Heart right ventricle (tissue), 16 donors: ENCODE measurements around the gene SERTAD4. TPM values are rescaled to one million over a fixed set of nuclear protein-coding genes. Genes with fewer than 3 reads are reported as not detected.

Source experiments
- ATAC-seq, 8 donors: fragments of 200-7000 bp; cut with Tn5 transposase; one replicate each; pipeline ENCODE4 v1.9.1; 2020; ENCODE audit warnings: mild to moderate bottlenecking in 8 of 8, moderate library complexity in 8 of 8, moderate number of reproducible peaks in 1 of 8
- DNase-seq, 2 donors: peaks; one replicate each; pipeline ENCODE4 v3.0.0-alpha.2; 2020
- H3K27ac ChIP-seq, 10 donors: fragments of 200-600 bp; sonication (generic) in 2 of 10; one replicate each; pipeline versions ENCODE4 v1.5.0 to v1.8.0; 2020 to 2022; ENCODE audit warnings: mild to moderate bottlenecking in 3 of 10
- H3K27me3 ChIP-seq, 7 donors: fragments of 200-600 bp; one replicate each; pipeline ENCODE4 v1.8.0; 2021 to 2022; ENCODE audit warnings: mild to moderate bottlenecking in 2 of 7
- H3K36me3 ChIP-seq, 9 donors: fragments of 200-600 bp; sonication (generic) in 1 of 9; one replicate each; pipeline versions ENCODE4 v1.5.0 to v1.8.0; 2020 to 2022; ENCODE audit warnings: mild to moderate bottlenecking in 2 of 9
- H3K4me1 ChIP-seq, 9 donors: fragments of 200-600 bp; sonication (generic) in 1 of 9; one replicate each; pipeline versions ENCODE4 v1.5.0 to v1.8.0; 2020 to 2022; ENCODE audit warnings: mild to moderate bottlenecking in 4 of 9
- H3K4me3 ChIP-seq, 10 donors: fragments of 200-600 bp; sonication (generic) in 2 of 10; one replicate each; pipeline versions ENCODE4 v1.5.0 to v1.8.0; 2020 to 2022; ENCODE audit warnings: mild to moderate bottlenecking in 7 of 10, moderate library complexity in 2 of 10
- H3K9me3 ChIP-seq, 11 donors: fragments of 200-600 bp in 10 of 11; sonication (generic) in 2 of 11; one replicate each; pipeline versions ENCODE4 v1.5.0 to v1.8.0; 2013 to 2022; ENCODE audit warnings: mild to moderate bottlenecking in 2 of 11, control low read depth in 1 of 11, moderate library complexity in 1 of 11
- CTCF ChIP-seq, 9 donors: fragments of 200-600 bp; sonication (generic) in 2 of 9; IDR thresholded peaks; one replicate each; pipeline versions ENCODE4 v1.5.0 to v1.8.0; 2021 to 2022; ENCODE audit warnings: antibody characterized with exemption in 9 of 9, mild to moderate bottlenecking in 5 of 9, moderate library complexity in 1 of 9
- WGBS, 2 donors: extraction: QIAGEN DNeasy Blood & Tissue Kit; methylation state at CpG; one replicate each; pipeline ENCODE4 v1.1.7; 2013; ENCODE audit warnings: inconsistent platforms in 1 of 2; 5-methylcytosine and 5-hydroxymethylcytosine counted together
- intact Hi-C, 10 donors: fragments of 100-400 bp; cut with DNase I; formaldehyde crosslinking; loops; one replicate each; pipeline versions ENCODE4 v1.11.1 to v1.14.2; 2022
- polyA plus RNA-seq, 2 donors: library from polyadenylated mRNA; stranded (reverse); fragments of 200-250 nt; gene quantifications; one replicate each; pipeline ENCODE4 v1.2.3, GENCODE V29; 2013
- total RNA-seq, 10 donors: library from RNA; stranded (reverse); fragmentation: NEBNext Ultra II Directional in 3 of 10; extraction: Animal tissue kit (Norgen Biotek cat#: 25700) in 3 of 10; gene quantifications; one replicate each; pipeline versions ENCODE4 v1.2.1 to v1.2.4, GENCODE V29; 2021 to 2023
- donor health status: Arrhythmogenic right ventricular cardiomyopathy.
- donor health status: ischemic (EF 13 %, LVEDD 7.1; RV severe dilation, severe dysfunction).
- donor health status: healthy with polysubstance abuse.
- donor health status: DM: no; HTN: yes; CAD: no.
- donor health status: DM: no; HTN: no; CAD: no.
- donor health status: ischemic (EF 25% LVEDD 6.9; RV normal size, moderate dysfunction).
- donor health status: ischemic (EF 25% LVEDD 5.7; RV mildly dilated, moderate dysfunction).
- donor health status: healthy.
- donor health status: DM: yes; HTN: yes; CAD: no.
- donor health status: Ischemic cardiomyopathy.
- donor health status: ischemic (EF 35%, LVEDD 5.7; RV mildly dilated, moderate dysfunction).
- donor health status: nonischemic (EF 11% LVEDD 7.7; RV severe dilation, severe dysfunction).
- donor health status: DM: yes; HTN: yes; CAD: no.
- donor health status: PGD.
- donor health status: ischemic (EF 29% LVEDD 5.4; RV normal size, mild dysfunction).
- donor health status: nonischemic (EF 23%, LVEDD 6.1; RV moderate dilation, normal function).

The SERTAD4 gene
- total and polyA plus RNA-seq, 12 donors: 1.5 to 5.4 (median 2.4) TPM

- Histone ChIP-seq H3K27ac (no peak overlapping the region), H3K9me3 (no peaks in the 10 kb centered on the region), H3K4me1 (peaks cover 0 to 13% (median 0%) of the 10 kb centered on the region in 9 donors), H3K27me3 (peaks cover 0 to 13% (median 3%) of the 10 kb centered on the region in 7 donors), H3K4me3 (no peak overlapping the region), H3K36me3 (peaks cover 0 to 13% (median 0%) of the 10 kb centered on the region in 9 donors)
- 91% methylated on average over 6 of the region's 6 CpGs for WGBS, 2 donors
- DNase-seq (no peak), ATAC-seq (no peak)
- no peak for TF ChIP-seq CTCF (IDR thresholded peaks at IDR 0.05)
- intact Hi-C loops: no loop called here
Observed at GRCh38 chr1:210244746-210245367, 12.3 kb downstream of the SERTAD4 start.

GRCh38 chr1:210246447-210246846 lies 13.9 kb downstream of the SERTAD4 start:
- Histone ChIP-seq H3K9me3 (no peaks in the 10 kb centered on the region), H3K36me3 (peaks cover 0 to 10% (median 0%) of the 10 kb centered on the region in 9 donors), H3K27me3 (peaks cover 0 to 19% (median 6%) of the 10 kb centered on the region in 7 donors), H3K4me3 (no peak overlapping the region), H3K4me1 (peaks cover 0 to 17% (median 9%) of the 10 kb centered on the region in 9 donors), H3K27ac (no peak overlapping the region)
- WGBS, 2 donors: 68 to 71% methylated on average over 6 of the region's 6 CpGs
- no peak for ATAC-seq
- DNase-seq: no peak
- no peak for TF ChIP-seq CTCF (IDR thresholded peaks at IDR 0.05)
- intact Hi-C loops: no loop called here

GRCh38 chr1:210248341-210248740 lies 15.7 kb downstream of the SERTAD4 start:
- intact Hi-C loops: no loop called here
- no peak overlapping the region for H3K4me3 ChIP-seq
- TF ChIP-seq CTCF (IDR thresholded peaks at IDR 0.05): no peak
- DNase-seq (no peak), ATAC-seq (no peak)
- H3K36me3 ChIP-seq: no peaks in the 10 kb centered on the region
- H3K9me3 ChIP-seq: no peaks in the 10 kb centered on the region
- no peak overlapping the region for H3K27ac ChIP-seq
- H3K27me3 ChIP-seq: peaks cover 0 to 38% (median 21%) of the 10 kb centered on the region in 7 donors
- H3K4me1 ChIP-seq: peaks cover 0 to 33% (median 22%) of the 10 kb centered on the region in 9 donors
- WGBS, 2 donors: 91 to 96% methylated on average over 4 of the region's 4 CpGs

DNA sequence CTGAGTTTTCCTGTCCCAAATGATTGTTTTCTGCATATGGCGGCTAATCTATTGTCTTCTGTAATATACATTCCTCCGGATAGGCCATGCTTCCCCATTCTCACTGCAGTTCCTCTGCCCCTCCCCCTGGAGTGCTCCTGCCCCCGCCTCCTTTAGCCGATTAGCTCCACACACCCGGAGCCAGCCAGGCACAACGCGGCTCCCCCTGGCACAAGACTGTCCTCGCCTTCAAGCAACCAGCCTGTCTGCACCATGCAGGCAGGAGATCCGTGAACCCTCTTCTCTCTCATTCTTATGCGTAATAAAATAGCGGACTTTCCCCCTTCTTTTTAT lies 18.0 kb downstream of the SERTAD4 start:
- Histone ChIP-seq H3K27me3 (peaks cover 0 to 59% (median 22%) of the 10 kb centered on the region in 7 donors), H3K4me1 (peaks cover 0 to 30% (median 22%) of the 10 kb centered on the region in 9 donors), H3K4me3 (peak overlapping the region in 6 of 10 donors; percentile 53 to 60 (median 58)), H3K9me3 (no peaks in the 10 kb centered on the region), H3K36me3 (no peaks in the 10 kb centered on the region), H3K27ac (peak overlapping the region in 1 of 10 donors; percentile 44)
- DNase-seq (peak in 1 of 2 donors; percentile 31), ATAC-seq (peak in 6 of 8 donors; percentile 41 to 57 (median 50))
- intact Hi-C loops: no loop called here
- TF ChIP-seq CTCF (IDR thresholded peaks at IDR 0.05): no peak
- WGBS, 2 donors: 21 to 25% methylated on average over 11 of the region's 11 CpGs
